K562 (cell line): ENCODE data around the gene TOR1A. TPM values are rescaled to one million over a fixed set of nuclear protein-coding genes. Genes with fewer than 3 reads are reported as not detected.
A peak's percentile ranks its signal among the peaks of the same experiment; 100 is the strongest.

Experiments
- CTCF ChIP-seq, 3 experiments: IDR thresholded peaks in 2 of 3; conservative IDR thresholded peaks in 1 of 3; 2 replicates each; pipeline ENCODE4 v1.5.1; 2011 to 2012; ENCODE audit warnings: low read length in 3 of 3, mild to moderate bottlenecking in 3 of 3, control low read depth in 2 of 3, improper control_type of control experiment in 1 of 3, inconsistent platforms in 1 of 3, low read depth in 1 of 3, mixed read lengths in 1 of 3, moderate library complexity in 1 of 3; ENCODE audit not compliant: insufficient read depth in 2 of 3
- DMBX1 ChIP-seq: fragments of 250-450 bp; sonication (Bioruptor Pico); IDR thresholded peaks from 2 replicates; pipeline ENCODE4 v1.8.0; 2022; ENCODE audit warnings: inconsistent platforms, mild to moderate bottlenecking, moderate library complexity, borderline replicate concordance
- E2F6 ChIP-seq, 2 experiments: IDR thresholded peaks; 2 replicates each; pipeline ENCODE4 v1.6.1; 2011; ENCODE audit warnings: borderline replicate concordance in 1 of 2, control low read depth in 1 of 2, low read depth in 1 of 2, low read length in 1 of 2, mild to moderate bottlenecking in 1 of 2, mixed read lengths in 1 of 2, moderate library complexity in 1 of 2; ENCODE audit not compliant: insufficient read depth in 1 of 2, insufficient read length in 1 of 2, poor library complexity in 1 of 2, severe bottlenecking in 1 of 2; ENCODE audit errors: extremely low read depth in 1 of 2
- ELF4 ChIP-seq: fragments of 450-650 bp; formaldehyde crosslinking; IDR thresholded peaks from 2 replicates; pipeline ENCODE4 v1.4.0; 2022; ENCODE audit warnings: missing genetic modification characterization
- HOXB6 ChIP-seq: fragments of 250-450 bp; sonication (Bioruptor Pico); IDR thresholded peaks from 2 replicates; pipeline ENCODE4 v1.5.1; 2022; ENCODE audit warnings: mild to moderate bottlenecking, borderline replicate concordance
- ID3 ChIP-seq, 2 experiments: fragments of 250-450 bp in 1 of 2; fragments of 450-650 bp in 1 of 2; sonication (Bioruptor Pico) in 1 of 2; IDR thresholded peaks; 2 replicates each; pipeline versions ENCODE4 v1.6.1 to v1.8.0; 2016 to 2021; ENCODE audit warnings: mild to moderate bottlenecking in 2 of 2, moderate library complexity in 2 of 2, missing compliant biosample characterization in 1 of 2, missing genetic modification characterization in 1 of 2
- MTA1 ChIP-seq: fragments of 450-650 bp; IDR thresholded peaks from 2 replicates; pipeline ENCODE4 v1.6.1; 2017; ENCODE audit warnings: borderline replicate concordance
- PHB2 ChIP-seq: fragments of 450-650 bp; IDR thresholded peaks from 2 replicates; pipeline ENCODE4 v1.6.1; 2017; ENCODE audit warnings: low read depth
- POLR3A ChIP-seq: IDR thresholded peaks from 2 replicates; pipeline ENCODE4 v1.6.1; 2011; ENCODE audit warnings: borderline replicate concordance, mild to moderate bottlenecking, moderate library complexity; ENCODE audit not compliant: insufficient read length, insufficient read depth; ENCODE audit errors: extremely low read depth
- PREB ChIP-seq: sonication (generic); formaldehyde crosslinking; IDR thresholded peaks from 2 replicates; pipeline ENCODE4 v1.8.1; 2023; ENCODE audit warnings: mild to moderate bottlenecking, missing genetic modification reagents
- TRIM28 ChIP-seq: fragments of 450-650 bp; IDR thresholded peaks from 2 replicates; pipeline ENCODE4 v1.6.1; 2017
- TSC22D4 ChIP-seq: fragments of 450-650 bp; IDR thresholded peaks from 2 replicates; pipeline ENCODE4 v1.6.1; 2016; ENCODE audit warnings: missing genetic modification characterization, missing biosample characterization, control low read depth
- ZNF395 ChIP-seq: fragments of 200-800 bp; sonication (Bioruptor generic); IDR thresholded peaks from 2 replicates; pipeline ENCODE4 v1.6.1; 2017; ENCODE audit warnings: missing genetic modification characterization, missing compliant biosample characterization
- ZNF717 ChIP-seq: fragments of 250-450 bp; sonication (Bioruptor Pico); IDR thresholded peaks from 2 replicates; pipeline ENCODE4 v1.5.0; 2021
- polyA plus RNA-seq, 8 experiments: library from polyadenylated mRNA; depleted of rRNA in 4 of 8; stranded (reverse) in 5 of 8; unstranded in 3 of 8; fragments of >200 nt; fragmentation: Nextera tagmentation in 2 of 8; fragmentation: Illumina TruSeq in 1 of 8; extraction: Ambion mirVana in 2 of 8; extraction: Trizol in 1 of 8; gene quantifications; 2 replicates each; pipeline versions ENCODE4 v1.2.1 to v1.2.3, GENCODE V29; 2011 to 2014; ENCODE audit warnings: inconsistent platforms in 1 of 8, missing spikeins in 1 of 8
- total RNA-seq, 7 experiments: library from RNA; depleted of rRNA in 6 of 7; stranded (reverse); fragments of >200 nt in 6 of 7; fragmentation: Illumina TruSeq in 2 of 7; extraction: Trizol in 2 of 7; gene quantifications; 2 replicates each; pipeline versions ENCODE4 v1.2.1 to v1.2.3, GENCODE V29; 2011 to 2021; ENCODE audit warnings: low replicate concordance in 1 of 7
- TF ChIP-seq, protein P1 (sequence below): fragments of 450-650 bp; IDR thresholded peaks from 2 replicates; pipeline ENCODE4 v1.6.1; 2016; ENCODE audit warnings: missing biosample characterization, missing genetic modification characterization
- TF ChIP-seq, protein P2 (sequence below): fragments of 450-650 bp; IDR thresholded peaks from 2 replicates; pipeline ENCODE4 v1.7.1; 2018; ENCODE audit warnings: mild to moderate bottlenecking, low read depth; ENCODE audit not compliant: partially characterized antibody

The TOR1A gene
- total and polyA plus RNA-seq, 9 of the 15 experiments (the other 6 are each of a cell fraction or from before 2014, with no cell fraction given), result 4.5 to 85.8 (median 51.3) TPM

DNA sequence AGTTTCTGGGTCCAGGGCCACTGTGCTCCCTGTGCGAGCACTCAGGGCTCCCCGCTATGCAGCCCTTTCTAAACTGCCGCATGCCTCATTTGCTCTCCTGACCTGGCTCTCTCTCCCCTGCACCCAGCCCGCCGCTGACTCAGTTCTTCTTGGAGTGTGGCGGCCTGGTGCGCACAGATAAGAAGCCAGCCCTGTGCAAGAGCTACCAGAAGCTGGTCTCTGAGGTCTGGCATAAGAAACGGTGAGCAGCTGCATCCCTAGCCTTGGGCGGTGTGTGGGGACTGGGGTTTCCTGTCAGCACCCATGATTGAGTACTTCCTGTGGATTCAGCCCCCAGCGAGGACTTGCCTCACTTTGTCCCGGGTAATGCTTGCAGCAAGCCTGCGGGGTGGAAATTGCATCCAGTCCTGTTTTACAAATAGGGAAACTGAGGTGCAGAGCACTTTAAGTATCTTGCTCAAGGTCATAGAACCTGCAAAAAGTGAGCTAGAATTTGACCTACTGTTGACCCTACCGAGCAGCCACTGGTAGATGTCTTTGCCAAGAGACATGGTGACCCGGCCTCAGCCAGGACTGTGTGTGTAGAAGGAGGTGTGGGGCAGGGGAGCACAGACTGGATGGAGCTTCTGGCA, 39.2 kb upstream of the TOR1A start (continued):
- TF ChIP-seq DMBX1 (CRISPR knock-in tag) (peak; percentile 99), TRIM28 (peak; percentile 91), ID3 (CRISPR knock-in tag; IDR thresholded peaks at IDR 0.05) (no peak), ID3 (tag; IDR thresholded peaks at IDR 0.05) (peak; percentile 97), TSC22D4 (tag) (no peak), MTA1 (peak; percentile 95), E2F6 (IDR thresholded peaks at IDR 0.05; ENCODE audit: borderline replicate concordance in 1 of 2, extremely low read depth in 1 of 2, insufficient read depth in 1 of 2, insufficient read length in 1 of 2, low read depth in 1 of 2, low read length in 1 of 2, poor library complexity in 1 of 2, severe bottlenecking in 1 of 2) (peak; percentile 33 to 61), ZNF395 (CRISPR knock-in tag) (peak; percentile 99), HOXB6 (CRISPR knock-in tag) (no peak), ZNF717 (no peak), CTCF (IDR thresholded peaks at IDR 0.05 in 2 of 3, conservative IDR thresholded peaks at IDR 0.05 in 1 of 3; ENCODE audit: insufficient read depth in 2 of 3, low read depth in 1 of 3, low read length in 3 of 3) (peak in 1 of 3 experiments; percentile 6; a peak in 2 of 6 replicates), PREB (no peak), POLR3A (no peak), ELF4 (CRISPR knock-in tag) (peak; percentile 98), PHB2 (peak; percentile 96)
- TF ChIP-seq, protein P1, sequence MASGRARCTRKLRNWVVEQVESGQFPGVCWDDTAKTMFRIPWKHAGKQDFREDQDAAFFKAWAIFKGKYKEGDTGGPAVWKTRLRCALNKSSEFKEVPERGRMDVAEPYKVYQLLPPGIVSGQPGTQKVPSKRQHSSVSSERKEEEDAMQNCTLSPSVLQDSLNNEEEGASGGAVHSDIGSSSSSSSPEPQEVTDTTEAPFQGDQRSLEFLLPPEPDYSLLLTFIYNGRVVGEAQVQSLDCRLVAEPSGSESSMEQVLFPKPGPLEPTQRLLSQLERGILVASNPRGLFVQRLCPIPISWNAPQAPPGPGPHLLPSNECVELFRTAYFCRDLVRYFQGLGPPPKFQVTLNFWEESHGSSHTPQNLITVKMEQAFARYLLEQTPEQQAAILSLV, result peak; percentile 65; the same call in 1 of the 2 replicates
- TF ChIP-seq, protein P2, sequence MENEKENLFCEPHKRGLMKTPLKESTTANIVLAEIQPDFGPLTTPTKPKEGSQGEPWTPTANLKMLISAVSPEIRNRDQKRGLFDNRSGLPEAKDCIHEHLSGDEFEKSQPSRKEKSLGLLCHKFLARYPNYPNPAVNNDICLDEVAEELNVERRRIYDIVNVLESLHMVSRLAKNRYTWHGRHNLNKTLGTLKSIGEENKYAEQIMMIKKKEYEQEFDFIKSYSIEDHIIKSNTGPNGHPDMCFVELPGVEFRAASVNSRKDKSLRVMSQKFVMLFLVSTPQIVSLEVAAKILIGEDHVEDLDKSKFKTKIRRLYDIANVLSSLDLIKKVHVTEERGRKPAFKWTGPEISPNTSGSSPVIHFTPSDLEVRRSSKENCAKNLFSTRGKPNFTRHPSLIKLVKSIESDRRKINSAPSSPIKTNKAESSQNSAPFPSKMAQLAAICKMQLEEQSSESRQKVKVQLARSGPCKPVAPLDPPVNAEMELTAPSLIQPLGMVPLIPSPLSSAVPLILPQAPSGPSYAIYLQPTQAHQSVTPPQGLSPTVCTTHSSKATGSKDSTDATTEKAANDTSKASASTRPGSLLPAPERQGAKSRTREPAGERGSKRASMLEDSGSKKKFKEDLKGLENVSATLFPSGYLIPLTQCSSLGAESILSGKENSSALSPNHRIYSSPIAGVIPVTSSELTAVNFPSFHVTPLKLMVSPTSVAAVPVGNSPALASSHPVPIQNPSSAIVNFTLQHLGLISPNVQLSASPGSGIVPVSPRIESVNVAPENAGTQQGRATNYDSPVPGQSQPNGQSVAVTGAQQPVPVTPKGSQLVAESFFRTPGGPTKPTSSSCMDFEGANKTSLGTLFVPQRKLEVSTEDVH, result no peak
